Measurements from ENCODE around the gene OR51B4.

Gene OR51B4

GRCh38 chr11:5291207-5291838 lies 10.4 kb downstream of the OR51B4 start:
- no peaks in the 10 kb centered on the region for H3K27me3 ChIP-seq (ENCODE audit: insufficient read depth, low read length)
- no peaks in the 10 kb centered on the region for H3K4me1 ChIP-seq (ENCODE audit: insufficient read depth, low read length)
- H3K9ac ChIP-seq (ENCODE audit: low read depth, low read length), result no peak overlapping the region
- H3K4me3 ChIP-seq (ENCODE audit: low read length), result no peak overlapping the region
- 100% methylated on average over 1 of the region's 1 CpG for WGBS
- no peaks in the 10 kb centered on the region for H3K9me3 ChIP-seq (ENCODE audit: insufficient read depth, low read depth, low read length)
- no peak overlapping the region for H3K27ac ChIP-seq (ENCODE audit: low read depth, low read length)
- H3K36me3 ChIP-seq (ENCODE audit: insufficient read depth, low read length), result no peaks in the 10 kb centered on the region

GRCh38 chr11:5290106-5290505 lies 11.6 kb downstream of the OR51B4 start:
- H3K4me3 ChIP-seq (ENCODE audit: low read length), result no peak overlapping the region
- no peak overlapping the region for H3K9ac ChIP-seq (ENCODE audit: low read depth, low read length)
- H3K27me3 ChIP-seq (ENCODE audit: insufficient read depth, low read length), result no peaks in the 10 kb centered on the region
- H3K9me3 ChIP-seq (ENCODE audit: insufficient read depth, low read depth, low read length), result no peaks in the 10 kb centered on the region
- no peak overlapping the region for H3K27ac ChIP-seq (ENCODE audit: low read depth, low read length)
- WGBS, result no CpG with 5 or more reads among the region's 1 CpG
- H3K4me1 ChIP-seq (ENCODE audit: insufficient read depth, low read length), result no peaks in the 10 kb centered on the region
- H3K36me3 ChIP-seq (ENCODE audit: insufficient read depth, low read length), result no peaks in the 10 kb centered on the region

GRCh38 chr11:5289696-5290095 lies 12.1 kb downstream of the OR51B4 start:
- Histone ChIP-seq H3K27ac (ENCODE audit: low read depth, low read length) (no peak overlapping the region), H3K4me1 (ENCODE audit: insufficient read depth, low read length) (no peaks in the 10 kb centered on the region), H3K9me3 (ENCODE audit: insufficient read depth, low read depth, low read length) (no peaks in the 10 kb centered on the region), H3K27me3 (ENCODE audit: insufficient read depth, low read length) (no peaks in the 10 kb centered on the region), H3K36me3 (ENCODE audit: insufficient read depth, low read length) (no peaks in the 10 kb centered on the region), H3K4me3 (ENCODE audit: low read length) (no peak overlapping the region), H3K9ac (ENCODE audit: low read depth, low read length) (no peak overlapping the region)

- Histone ChIP-seq H3K9ac (ENCODE audit: low read depth, low read length) (no peak overlapping the region), H3K4me1 (ENCODE audit: insufficient read depth, low read length) (no peaks in the 10 kb centered on the region), H3K27me3 (ENCODE audit: insufficient read depth, low read length) (no peaks in the 10 kb centered on the region), H3K9me3 (ENCODE audit: insufficient read depth, low read depth, low read length) (no peaks in the 10 kb centered on the region), H3K4me3 (ENCODE audit: low read length) (no peak overlapping the region), H3K27ac (ENCODE audit: low read depth, low read length) (no peak overlapping the region), H3K36me3 (ENCODE audit: insufficient read depth, low read length) (no peaks in the 10 kb centered on the region)
- WGBS, result 93% methylated on average over 6 of the region's 6 CpGs
These were observed 12.7 kb downstream of the OR51B4 start for GRCh38 chr11:5288906-5289550.

DNA sequence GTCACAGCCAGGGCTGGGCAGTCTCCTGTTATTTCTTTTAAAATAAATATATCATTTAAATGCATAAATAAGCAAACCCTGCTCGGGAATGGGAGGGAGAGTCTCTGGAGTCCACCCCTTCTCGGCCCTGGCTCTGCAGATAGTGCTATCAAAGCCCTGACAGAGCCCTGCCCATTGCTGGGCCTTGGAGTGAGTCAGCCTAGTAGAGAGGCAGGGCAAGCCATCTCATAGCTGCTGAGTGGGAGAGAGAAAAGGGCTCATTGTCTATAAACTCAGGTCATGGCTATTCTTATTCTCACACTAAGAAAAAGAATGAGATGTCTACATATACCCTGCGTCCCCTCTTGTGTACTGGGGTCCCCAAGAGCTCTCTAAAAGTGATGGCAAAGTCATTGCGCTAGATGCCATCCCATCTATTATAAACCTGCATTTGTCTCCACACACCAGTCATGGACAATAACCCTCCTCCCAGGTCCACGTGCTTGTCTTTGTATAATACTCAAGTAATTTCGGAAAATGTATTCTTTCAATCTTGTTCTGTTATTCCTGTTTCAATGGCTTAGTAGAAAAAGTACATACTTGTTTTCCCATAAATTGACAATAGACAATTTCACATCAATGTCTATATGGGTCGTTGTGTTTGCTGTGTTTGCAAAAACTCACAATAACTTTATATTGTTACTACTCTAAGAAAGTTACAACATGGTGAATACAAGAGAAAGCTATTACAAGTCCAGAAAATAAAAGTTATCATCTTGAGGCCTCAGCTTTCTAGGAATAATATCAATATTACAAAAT lies 13.4 kb downstream of the OR51B4 start:
- Histone ChIP-seq H3K27ac (ENCODE audit: low read depth, low read length) (no peak overlapping the region), H3K4me3 (ENCODE audit: low read length) (no peak overlapping the region), H3K36me3 (ENCODE audit: insufficient read depth, low read length) (no peaks in the 10 kb centered on the region), H3K4me1 (ENCODE audit: insufficient read depth, low read length) (no peaks in the 10 kb centered on the region), H3K27me3 (ENCODE audit: insufficient read depth, low read length) (no peaks in the 10 kb centered on the region), H3K9ac (ENCODE audit: low read depth, low read length) (no peak overlapping the region), H3K9me3 (ENCODE audit: insufficient read depth, low read depth, low read length) (no peaks in the 10 kb centered on the region)
- WGBS, result 86% methylated on average over 5 of the region's 7 CpGs

DNA sequence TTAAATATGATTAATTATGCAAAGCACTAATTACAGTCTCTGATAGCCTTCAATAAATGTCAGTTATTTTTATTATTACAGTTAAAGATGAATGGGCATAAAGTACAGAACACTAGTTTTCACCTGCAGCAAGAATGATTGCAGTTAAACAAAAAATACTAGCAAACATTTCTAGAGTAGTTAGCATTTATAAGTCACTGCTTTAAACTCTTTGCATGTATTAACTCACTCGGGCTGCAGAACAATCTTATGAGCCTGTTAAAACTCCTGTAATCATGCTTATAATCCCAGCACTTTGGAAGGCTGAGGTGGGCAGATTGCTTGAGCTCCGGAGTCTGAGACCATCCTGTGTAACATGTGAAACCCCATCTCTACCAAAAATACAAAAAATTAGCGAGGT lies 14.8 kb downstream of the OR51B4 start:
- WGBS, result 91% methylated on average over 2 of the region's 3 CpGs
- H3K9me3 ChIP-seq (ENCODE audit: insufficient read depth, low read depth, low read length), result no peaks in the 10 kb centered on the region
- H3K27ac ChIP-seq (ENCODE audit: low read depth, low read length), result no peak overlapping the region
- no peaks in the 10 kb centered on the region for H3K4me1 ChIP-seq (ENCODE audit: insufficient read depth, low read length)
- H3K9ac ChIP-seq (ENCODE audit: low read depth, low read length), result no peak overlapping the region
- no peaks in the 10 kb centered on the region for H3K27me3 ChIP-seq (ENCODE audit: insufficient read depth, low read length)
- H3K36me3 ChIP-seq (ENCODE audit: insufficient read depth, low read length), result no peaks in the 10 kb centered on the region
- no peak overlapping the region for H3K4me3 ChIP-seq (ENCODE audit: low read length)

- no peaks in the 10 kb centered on the region for H3K9me3 ChIP-seq (ENCODE audit: insufficient read depth, low read depth, low read length)
- H3K9ac ChIP-seq (ENCODE audit: low read depth, low read length), result no peak overlapping the region
- no peaks in the 10 kb centered on the region for H3K27me3 ChIP-seq (ENCODE audit: insufficient read depth, low read length)
- no peak overlapping the region for H3K27ac ChIP-seq (ENCODE audit: low read depth, low read length)
- H3K36me3 ChIP-seq (ENCODE audit: insufficient read depth, low read length), result no peaks in the 10 kb centered on the region
- H3K4me3 ChIP-seq (ENCODE audit: low read length), result no peak overlapping the region
- 79% methylated on average over 1 of the region's 1 CpG for WGBS
- no peaks in the 10 kb centered on the region for H3K4me1 ChIP-seq (ENCODE audit: insufficient read depth, low read length)
These were observed 15.4 kb downstream of the OR51B4 start for GRCh38 chr11:5286351-5286750.

DNA sequence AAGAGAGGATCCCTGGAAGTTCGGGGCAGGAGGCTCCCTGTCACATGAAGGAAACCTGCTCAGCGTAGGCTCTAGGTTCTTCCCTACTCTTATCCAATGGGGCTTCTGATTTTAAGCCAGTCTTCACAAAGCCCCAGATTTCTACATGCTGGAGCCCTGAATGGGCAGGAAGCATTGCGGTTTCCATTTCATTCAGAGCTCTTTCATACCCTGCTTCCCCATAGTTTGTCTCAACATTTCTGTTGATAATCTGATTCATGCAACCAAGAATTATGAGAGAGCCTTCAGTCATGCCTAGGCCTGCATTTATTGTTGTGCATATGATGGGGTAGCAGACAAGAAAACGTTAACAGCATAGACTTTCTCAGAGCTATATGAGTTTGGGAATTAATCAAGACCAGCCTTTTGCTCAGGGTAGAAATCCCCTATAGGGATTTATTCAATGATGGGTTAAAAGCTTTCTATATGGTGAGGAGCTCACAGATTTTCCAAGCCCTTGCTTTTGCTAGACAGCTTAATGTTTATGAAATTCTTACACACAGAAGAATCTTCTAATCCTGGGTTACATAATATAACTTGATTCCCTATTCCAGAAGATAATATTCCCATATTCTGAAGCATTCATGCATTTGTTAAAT lies 15.9 kb downstream of the OR51B4 start:
- H3K27me3 ChIP-seq (ENCODE audit: insufficient read depth, low read length), result no peaks in the 10 kb centered on the region
- H3K4me3 ChIP-seq (ENCODE audit: low read length), result no peak overlapping the region
- WGBS, result 94% methylated on average over 4 of the region's 4 CpGs
- H3K9ac ChIP-seq (ENCODE audit: low read depth, low read length), result no peak overlapping the region
- no peaks in the 10 kb centered on the region for H3K9me3 ChIP-seq (ENCODE audit: insufficient read depth, low read depth, low read length)
- H3K36me3 ChIP-seq (ENCODE audit: insufficient read depth, low read length), result no peaks in the 10 kb centered on the region
- 0 out of 2 replicates have a peak, but pooled peaks cover under 1% of the 10 kb centered on the region for H3K4me1 ChIP-seq (ENCODE audit: insufficient read depth, low read length)
- no peak overlapping the region for H3K27ac ChIP-seq (ENCODE audit: low read depth, low read length)

- H3K27ac ChIP-seq (ENCODE audit: low read depth, low read length), result no peak overlapping the region
- no peaks in the 10 kb centered on the region for H3K36me3 ChIP-seq (ENCODE audit: insufficient read depth, low read length)
- H3K9me3 ChIP-seq (ENCODE audit: insufficient read depth, low read depth, low read length), result no peaks in the 10 kb centered on the region
- 96% methylated on average over 2 of the region's 2 CpGs for WGBS
- no peak overlapping the region for H3K4me3 ChIP-seq (ENCODE audit: low read length)
- H3K9ac ChIP-seq (ENCODE audit: low read depth, low read length), result no peak overlapping the region
- H3K27me3 ChIP-seq (ENCODE audit: insufficient read depth, low read length), result no peaks in the 10 kb centered on the region
- H3K4me1 ChIP-seq (ENCODE audit: insufficient read depth, low read length), result 0 out of 2 replicates have a peak, but pooled peaks cover 4% of the 10 kb centered on the region
These were observed 17.1 kb downstream of the OR51B4 start for GRCh38 chr11:5284637-5285036.

GRCh38 chr11:5283882-5284281 lies 17.9 kb downstream of the OR51B4 start:
- WGBS, result 92% methylated on average over 1 of the region's 1 CpG

GRCh38 chr11:5283086-5283485 lies 18.7 kb downstream of the OR51B4 start:
- Histone ChIP-seq H3K9me3 (ENCODE audit: insufficient read depth, low read depth, low read length) (no peaks in the 10 kb centered on the region), H3K4me1 (ENCODE audit: insufficient read depth, low read length) (0 out of 2 replicates have a peak, but pooled peaks cover 4% of the 10 kb centered on the region), H3K27me3 (ENCODE audit: insufficient read depth, low read length) (no peaks in the 10 kb centered on the region), H3K4me3 (ENCODE audit: low read length) (no peak overlapping the region), H3K36me3 (ENCODE audit: insufficient read depth, low read length) (no peaks in the 10 kb centered on the region), H3K9ac (ENCODE audit: low read depth, low read length) (no peak overlapping the region), H3K27ac (ENCODE audit: low read depth, low read length) (no peak overlapping the region)
- whole genome bisulfite sequencing, result 91% methylated on average over 3 of the region's 3 CpGs

More at GRCh38 chr11:5283882-5284281, 17.9 kb downstream of the OR51B4 start:
- H3K9me3 ChIP-seq (ENCODE audit: insufficient read depth, low read depth, low read length), result no peaks in the 10 kb centered on the region
- H3K9ac ChIP-seq (ENCODE audit: low read depth, low read length), result no peak overlapping the region
- no peaks in the 10 kb centered on the region for H3K36me3 ChIP-seq (ENCODE audit: insufficient read depth, low read length)
- no peaks in the 10 kb centered on the region for H3K27me3 ChIP-seq (ENCODE audit: insufficient read depth, low read length)
- H3K4me3 ChIP-seq (ENCODE audit: low read length), result no peak overlapping the region
- H3K4me1 ChIP-seq (ENCODE audit: insufficient read depth, low read length), result 0 out of 2 replicates have a peak, but pooled peaks cover 4% of the 10 kb centered on the region
- H3K27ac ChIP-seq (ENCODE audit: low read depth, low read length), result no peak overlapping the region

All from HUES64 (cell line).